Transverse colon (tissue), 4 donors: ENCODE measurements around the gene MAP3K12.

ENCODE experiments used
- CTCF ChIP-seq, 5 experiments: fragments of 200-600 bp in 3 of 5; fragments of 450-650 bp in 2 of 5; sonication (generic) in 3 of 5; IDR thresholded peaks; 1 replicate in 2 of 5; 2 replicates in 3 of 5; pipeline ENCODE4 v1.5.1; 2016 to 2017; ENCODE audit warnings: antibody characterized with exemption in 5 of 5, inconsistent platforms in 3 of 5, mild to moderate bottlenecking in 2 of 5, moderate library complexity in 1 of 5
- EP300 ChIP-seq: sonication (generic); formaldehyde crosslinking; IDR thresholded peaks from one replicate; pipeline ENCODE4 v1.6.1; 2017; ENCODE audit warnings: antibody characterized with exemption, low read depth
- POLR2AphosphoS5 ChIP-seq, 3 donors: sonication (generic); formaldehyde crosslinking; IDR thresholded peaks; one replicate each; pipeline ENCODE4 v1.6.1; 2016; ENCODE audit warnings: antibody characterized with exemption in 3 of 3

- TF ChIP-seq CTCF (IDR thresholded peaks at IDR 0.05), result peak in 1 of 5 experiments; percentile 12
- TF ChIP-seq POLR2AphosphoS5 (IDR thresholded peaks at IDR 0.05), result peak; percentile 48 to 80 (median 80)
- no peak for TF ChIP-seq EP300
These were observed 6.2 kb downstream of the MAP3K12 start for GRCh38 chr12:53492830-53493609.
